GM21390 (cell line): ENCODE measurements around the gene MRPL27.
"Not testable (repeated sequence)": the region's sequence is repeated elsewhere in the genome, so short reads cannot be mapped to it uniquely, and the experiment has no call there.

Experiments used
- ATAC-seq: cut with Tn5 transposase; IDR thresholded peaks from one replicate; pipeline ENCODE4 v1.9.1; 2021; ENCODE audit not compliant: unreplicated experiment

MRPL27 gene

DNA sequence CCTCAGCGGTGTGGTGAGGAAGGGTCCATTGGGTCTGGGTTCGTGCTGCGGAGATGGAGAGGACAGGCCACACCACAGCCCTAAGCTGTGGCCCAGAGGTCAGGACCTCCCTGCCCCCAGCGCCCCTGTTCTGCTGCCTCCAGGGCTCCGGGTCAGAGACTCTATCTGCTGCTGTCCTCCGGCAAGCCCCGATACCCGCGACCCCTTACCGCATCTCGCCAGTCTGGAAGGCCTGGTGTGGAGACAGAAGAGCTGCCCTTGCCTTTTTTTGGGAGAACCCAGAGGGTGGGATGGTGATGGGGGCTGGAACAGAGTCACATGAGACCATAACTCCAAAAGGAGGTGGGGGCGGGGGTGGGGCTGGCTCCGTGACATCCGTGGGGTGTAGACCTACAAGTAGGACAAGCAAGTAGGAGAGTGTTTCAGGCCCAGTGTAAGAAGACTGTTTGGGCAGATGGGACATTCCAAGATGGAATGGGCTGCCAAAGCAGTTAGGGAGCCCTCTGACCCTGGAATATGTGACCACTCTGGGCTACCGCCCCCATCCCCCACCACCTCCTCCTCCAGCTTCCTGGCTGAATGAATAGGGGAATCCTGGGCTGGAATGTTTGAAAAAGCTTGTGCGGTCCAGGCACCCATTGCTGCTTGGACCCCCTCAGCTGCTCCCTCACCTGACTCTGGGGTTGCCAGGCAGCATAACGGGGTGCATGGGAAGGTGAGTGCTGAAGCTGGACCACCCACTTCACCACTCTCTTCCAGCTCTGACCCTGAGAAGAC is 25.7 kb downstream of the MRPL27 start:
- ATAC-seq: no peak

DNA sequence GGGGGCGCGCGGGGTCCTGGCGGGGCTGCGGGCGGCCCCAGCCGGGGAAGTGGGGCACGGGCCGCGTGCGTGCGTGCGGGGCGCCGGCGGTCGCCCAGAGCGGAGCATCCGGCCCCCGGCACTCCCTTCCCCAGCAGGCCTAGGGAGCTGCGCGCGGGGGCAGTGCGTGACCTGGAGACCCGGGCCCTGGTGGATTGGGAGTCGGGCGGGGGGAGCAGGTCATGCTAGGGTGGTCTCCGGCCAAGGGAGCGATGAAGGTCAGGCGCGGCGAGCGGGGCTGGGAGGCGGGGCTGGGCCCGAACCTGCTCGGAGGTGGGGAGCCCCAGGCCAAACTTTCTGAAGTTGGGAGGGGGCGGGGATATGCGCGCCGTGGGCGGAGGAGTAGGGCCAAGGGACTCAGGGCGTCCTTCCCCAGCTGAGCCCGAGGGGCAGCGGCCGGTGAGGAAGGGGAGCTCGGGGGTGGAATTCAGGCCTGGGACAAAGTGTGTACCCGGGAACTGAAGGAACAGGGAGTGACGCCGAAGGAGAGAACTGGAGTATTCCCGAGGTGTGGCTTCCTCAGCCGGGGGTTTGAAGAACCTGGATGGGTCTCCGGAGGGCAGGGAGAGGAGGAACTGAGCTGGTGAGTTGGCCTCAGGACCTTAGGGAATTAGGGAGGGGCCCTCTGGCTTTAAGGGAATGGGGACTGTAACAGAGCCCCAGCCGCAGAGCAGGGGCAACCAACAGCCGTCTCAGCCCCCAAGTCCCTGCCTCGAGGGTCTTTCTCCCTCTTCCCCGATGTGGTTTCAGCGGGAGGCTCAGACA is 26.5 kb downstream of the MRPL27 start:
- peak; percentile 47 for ATAC-seq

DNA sequence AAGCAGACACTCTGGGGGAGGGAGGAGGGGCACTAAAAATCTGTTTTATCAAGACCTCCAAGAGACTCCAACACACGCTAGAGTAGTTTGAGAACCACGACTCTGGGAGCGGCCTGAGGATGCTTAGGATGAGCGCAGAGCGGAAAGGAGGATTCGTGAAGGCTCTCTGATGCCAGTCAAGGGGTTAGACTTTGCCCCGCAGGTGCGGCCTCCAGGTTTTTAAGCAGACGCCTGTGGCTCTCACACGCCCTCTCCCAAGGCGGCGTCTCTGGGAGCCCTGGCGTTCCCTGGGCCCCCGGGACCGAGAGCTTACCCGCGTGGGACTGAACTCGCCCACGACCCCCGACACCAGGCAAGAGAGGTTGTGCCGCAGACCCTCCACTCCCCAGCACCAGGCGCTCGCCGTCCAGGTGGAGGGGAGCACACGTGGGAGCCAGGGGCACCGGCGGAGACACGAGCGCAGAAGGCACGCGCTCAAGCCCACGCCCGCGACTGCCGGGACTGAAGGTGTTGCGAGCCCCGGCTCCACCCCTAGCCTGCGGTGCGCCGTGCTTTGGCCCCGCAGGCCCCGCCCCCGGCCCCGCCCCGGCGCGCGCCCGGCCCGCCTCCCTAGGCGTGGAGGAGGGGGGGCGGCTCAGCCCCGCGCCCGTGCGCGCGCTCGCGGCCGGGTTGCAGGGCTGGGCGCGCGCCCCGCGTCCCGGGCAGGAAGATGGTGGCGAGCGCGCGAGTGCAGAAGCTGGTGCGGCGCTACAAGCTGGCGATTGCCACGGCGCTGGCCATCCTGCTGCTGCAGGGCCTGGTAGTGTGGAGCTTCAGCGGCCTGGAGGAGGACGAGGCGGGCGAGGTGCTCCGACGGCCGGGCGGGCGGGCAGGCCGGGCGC is 27.3 kb downstream of the MRPL27 start, which contains the start of gene XYLT2:
XYLT2 (plus strand) TSS at position 695 of the 881 bp plus-strand sequence; CDS start at position 710, 15 bp downstream.
- ATAC-seq: peak; percentile 70

DNA sequence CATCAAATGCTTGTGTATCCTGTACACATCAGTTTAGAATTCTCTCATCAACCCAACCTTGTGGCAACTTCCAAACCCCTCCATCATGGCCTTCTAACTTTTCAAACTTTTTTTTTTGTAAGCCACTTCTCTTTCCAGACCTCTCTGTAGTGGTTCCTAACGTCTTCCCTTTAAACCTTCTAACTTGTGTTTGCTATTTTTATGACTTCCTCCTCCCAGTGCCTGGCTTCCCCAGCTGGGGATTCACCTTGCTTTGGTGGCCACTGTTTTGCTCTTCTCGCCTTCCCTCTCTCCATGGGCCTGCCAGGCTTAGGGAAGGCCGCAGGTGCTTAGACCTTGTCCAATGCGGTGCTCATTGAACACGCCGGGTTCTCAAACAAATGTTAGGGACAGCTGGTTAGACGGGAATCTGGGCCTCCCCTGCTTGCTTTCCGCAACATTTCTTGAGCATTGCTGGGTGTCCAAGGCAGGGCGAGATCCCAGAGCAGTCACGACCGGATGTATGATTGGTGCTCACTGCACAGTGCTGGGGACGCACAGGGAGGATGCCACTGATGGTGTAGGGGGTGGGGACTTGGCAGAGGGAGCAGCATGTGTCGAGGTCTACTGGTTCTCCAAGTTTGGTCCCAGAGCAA is 28.1 kb downstream of the MRPL27 start:
- no peak for ATAC-seq

DNA sequence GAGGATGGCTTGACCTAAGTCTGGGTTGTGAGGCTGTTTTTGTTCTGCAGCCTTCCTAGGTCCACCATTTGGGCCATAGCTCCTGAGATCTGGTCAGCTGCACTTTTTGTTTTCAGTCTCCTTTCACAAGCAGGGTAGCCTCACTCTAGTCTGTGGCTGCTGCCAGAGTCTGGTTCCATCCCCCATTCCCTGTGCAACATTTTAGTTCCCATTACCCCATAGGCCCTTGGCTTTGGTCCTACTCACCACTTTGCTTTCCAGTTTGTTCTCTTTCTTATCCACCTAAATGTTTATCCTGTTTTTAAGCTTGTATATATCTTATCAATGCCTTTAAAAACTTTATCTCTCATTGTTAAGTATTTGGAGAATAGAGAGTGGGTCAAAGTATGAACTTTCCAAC is 33.6 kb downstream of the MRPL27 start:
- ATAC-seq: no peak

DNA sequence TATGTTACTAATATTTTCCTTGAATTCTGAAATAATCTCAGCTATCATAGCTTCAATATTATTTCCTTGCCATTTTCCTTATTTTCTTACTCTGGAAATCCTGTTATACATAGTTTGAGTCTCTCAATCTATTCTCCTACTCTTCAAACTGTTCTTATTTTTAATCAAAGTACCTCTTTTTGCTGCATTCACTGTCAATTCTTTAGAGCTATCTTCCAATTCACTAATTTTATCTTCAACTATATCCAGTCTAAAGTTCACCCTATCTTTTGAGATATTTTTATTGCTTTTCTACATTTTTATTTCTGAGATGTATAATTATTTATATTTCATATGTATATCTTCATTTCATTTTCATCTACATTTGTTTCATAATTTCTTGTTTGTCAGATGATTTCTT is 34.3 kb downstream of the MRPL27 start:
- no peak for ATAC-seq

DNA sequence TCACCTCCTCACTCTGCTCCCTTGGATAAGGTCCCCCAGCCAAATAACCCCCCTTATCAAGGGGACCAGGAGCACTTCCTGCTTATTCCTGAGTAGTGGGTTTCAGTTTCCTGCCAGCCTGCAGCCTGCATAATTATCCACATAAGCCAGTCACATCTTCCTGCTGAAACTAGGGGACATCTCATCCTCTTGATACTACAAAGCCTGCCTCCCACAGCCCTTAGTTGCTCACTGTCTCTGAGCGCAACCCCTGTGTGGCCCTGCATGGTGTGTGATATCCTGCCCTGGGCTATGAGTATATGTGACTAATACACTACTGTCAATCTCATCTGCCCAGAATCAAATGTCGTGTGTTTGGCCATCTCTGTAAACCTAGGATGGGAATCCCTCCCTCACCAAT is 35.0 kb downstream of the MRPL27 start:
- no peak for ATAC-seq

DNA sequence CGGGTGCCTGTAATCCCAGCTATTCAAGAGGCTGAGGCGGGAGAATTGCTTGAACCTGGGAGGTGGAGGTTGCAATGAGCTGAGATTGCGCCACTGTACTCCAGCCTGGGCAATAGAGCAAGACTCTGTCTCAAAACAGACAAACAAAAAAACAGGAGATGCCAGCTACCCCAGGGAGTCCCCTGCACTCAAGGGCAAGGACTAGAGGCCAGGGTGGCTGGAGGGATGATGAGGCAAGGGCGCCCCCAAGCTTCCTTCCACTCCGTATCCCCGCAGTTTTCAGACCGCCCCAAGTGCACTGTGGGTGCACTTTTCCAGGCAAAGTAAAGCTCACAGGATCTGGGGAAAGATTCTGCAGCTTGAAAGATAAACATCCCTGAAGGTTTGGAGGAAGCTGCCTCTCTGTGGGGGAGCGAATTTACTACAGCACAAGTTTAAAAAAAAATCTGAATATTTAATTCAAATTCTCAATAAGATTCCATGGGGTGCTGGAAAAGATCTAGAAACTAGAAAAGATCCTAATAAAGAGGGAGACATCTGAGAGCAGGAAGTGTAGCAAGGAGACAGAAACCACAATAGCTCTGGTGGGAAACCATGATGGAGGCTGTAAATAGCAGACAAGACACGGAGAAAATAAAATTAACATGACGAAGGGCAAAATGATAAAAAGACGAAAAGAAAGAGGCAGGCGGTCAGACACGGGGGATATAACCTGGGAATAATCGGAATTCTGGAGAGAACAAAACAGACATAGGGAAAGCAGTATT is 39.5 kb downstream of the MRPL27 start:
- not testable (repeated sequence) for ATAC-seq

DNA sequence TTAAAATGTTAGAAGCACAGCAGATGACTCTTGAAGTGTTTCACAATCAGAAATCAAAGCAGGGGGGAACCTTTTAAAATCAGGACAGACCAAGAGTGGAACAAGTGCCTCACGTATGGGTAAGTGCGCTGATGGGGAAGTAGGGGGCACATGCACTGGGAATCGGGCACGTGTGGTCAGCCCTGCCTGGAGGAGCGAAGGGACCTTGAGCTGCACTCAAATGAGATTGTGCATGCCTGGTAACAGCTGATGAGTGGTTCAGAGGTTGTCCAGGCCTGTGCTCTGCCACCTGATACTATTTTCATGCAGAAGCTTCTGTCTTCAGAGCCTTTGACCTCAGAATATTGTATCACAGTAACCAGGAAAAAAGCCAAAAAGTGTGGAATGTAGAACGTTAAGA is 40.8 kb downstream of the MRPL27 start:
- ATAC-seq: no peak

DNA sequence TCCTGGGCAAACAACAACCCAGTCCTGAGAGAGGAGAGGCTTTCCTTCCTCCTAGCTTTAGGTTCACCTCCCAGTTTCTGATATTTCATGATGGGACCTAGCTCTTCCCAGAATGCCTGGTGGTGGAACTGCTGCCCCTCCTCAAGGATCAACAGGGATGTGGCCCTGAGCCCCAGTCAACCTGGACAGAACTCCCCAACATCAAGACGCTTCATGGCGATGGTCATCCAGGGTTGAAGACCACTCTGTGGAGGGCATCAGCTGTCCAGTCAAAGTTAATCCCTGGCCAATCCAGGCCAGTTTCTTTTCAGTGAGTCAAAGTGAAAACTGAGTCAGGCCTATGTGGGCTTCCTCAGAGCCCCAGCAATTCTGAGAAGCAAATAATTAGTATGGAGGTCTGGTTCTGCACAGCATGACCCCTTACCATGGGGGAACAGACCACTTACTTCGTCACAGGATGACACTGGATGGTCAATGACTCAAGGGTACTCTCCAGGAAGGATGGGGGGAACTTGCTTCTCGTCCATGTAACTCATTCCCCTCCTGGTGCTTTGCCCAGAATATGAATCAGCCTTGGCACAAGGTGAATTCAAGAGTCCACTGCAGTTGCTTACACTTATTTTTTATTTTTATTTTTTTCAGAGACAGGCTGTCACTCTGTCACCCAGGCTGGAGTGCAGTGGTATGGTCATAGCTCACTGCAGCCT is 41.7 kb downstream of the MRPL27 start:
- no peak for ATAC-seq

DNA sequence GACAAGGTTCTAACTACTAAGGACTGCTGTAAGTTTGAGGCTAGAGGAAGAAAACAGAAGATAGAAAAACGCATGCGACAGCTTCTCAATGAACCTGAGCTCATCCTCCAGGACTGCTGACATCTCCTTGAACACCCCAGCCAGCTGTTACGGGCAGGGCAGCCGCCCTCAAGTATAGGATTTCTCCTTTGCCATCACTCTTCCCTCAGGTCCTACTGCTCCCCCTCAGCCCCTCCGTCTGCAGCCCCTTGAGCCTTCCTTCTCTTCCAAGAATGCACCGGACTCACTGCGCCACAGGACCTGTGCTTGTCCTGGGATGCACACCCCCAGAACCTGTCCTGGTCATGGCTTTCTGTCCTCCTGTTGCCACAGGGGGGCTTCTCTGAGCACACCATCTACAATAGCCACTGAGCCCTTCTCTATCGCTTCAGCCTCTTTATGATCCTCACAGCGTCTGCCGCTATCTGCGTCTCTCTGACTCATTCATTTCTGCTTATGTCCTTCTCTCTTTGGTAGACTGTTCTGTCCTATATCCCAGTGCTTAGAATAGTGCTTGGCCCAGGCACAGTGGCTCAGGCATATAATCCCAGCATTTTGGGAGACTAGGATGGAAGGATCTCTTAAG is 42.7 kb downstream of the MRPL27 start:
- ATAC-seq: no peak

DNA sequence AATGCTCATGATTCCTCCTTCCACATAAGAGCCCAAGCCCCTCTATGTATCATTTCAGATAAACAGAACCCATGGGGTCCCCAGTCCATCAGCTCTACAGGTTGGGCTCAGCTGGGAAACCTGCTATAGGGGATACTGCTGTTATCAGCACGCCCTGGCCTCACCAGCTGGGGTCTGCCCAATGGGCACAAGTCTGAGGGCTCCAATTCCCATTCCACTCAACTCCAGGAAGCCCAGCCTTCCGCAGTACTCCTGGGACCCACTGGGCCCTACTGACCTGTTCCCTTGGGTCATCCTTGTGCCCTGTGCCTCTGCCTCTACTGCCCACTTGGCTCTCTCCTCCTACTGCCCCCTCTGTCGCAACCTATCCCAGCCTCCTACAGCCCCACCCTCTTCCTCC is 43.3 kb downstream of the MRPL27 start:
- ATAC-seq: no peak

DNA sequence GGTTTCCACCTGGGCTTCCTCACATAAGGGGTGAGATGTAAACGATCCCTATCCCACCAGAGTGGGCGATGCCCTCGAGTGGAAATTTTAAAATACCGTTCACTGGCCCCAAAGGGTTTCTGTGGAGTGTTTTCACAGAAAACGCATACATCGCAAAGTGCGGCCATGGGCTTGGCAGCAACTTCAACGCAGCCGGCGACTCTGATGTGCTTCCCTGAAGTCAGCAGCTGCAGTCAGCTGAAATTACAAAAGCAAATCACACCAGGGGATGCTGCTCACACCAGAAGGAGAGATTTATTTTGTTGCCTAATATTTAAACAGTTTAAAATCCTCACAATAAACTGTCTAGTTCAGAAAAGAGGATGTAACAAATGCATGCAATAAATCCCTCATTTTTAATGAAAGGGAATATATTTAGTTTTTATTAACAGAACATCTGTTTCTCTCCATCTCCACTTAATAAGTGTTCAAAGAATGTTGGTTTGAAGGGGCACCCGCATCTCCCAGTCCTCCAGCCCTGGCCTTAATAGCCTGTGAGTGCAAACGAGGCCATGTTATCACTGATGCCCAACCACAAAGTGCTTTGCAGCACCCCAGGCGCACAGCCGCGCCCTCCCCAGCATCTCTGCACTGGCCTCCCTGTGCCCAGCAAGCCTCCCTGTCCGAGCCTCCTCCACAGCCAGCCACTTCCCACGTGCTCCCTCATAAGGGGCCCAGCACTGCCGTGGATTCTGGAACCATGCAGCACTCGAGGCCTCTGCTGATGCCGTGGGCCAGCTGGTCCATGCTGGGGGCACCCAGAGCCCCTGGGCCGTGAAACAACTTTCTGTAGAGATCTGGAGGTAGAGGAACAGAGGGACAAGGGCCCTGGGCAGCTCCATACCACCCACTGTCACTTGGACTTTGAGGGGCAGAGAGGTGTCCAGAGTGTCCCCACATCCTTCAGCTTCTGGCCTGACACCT is 44.3 kb downstream of the MRPL27 start:
- no peak for ATAC-seq

DNA sequence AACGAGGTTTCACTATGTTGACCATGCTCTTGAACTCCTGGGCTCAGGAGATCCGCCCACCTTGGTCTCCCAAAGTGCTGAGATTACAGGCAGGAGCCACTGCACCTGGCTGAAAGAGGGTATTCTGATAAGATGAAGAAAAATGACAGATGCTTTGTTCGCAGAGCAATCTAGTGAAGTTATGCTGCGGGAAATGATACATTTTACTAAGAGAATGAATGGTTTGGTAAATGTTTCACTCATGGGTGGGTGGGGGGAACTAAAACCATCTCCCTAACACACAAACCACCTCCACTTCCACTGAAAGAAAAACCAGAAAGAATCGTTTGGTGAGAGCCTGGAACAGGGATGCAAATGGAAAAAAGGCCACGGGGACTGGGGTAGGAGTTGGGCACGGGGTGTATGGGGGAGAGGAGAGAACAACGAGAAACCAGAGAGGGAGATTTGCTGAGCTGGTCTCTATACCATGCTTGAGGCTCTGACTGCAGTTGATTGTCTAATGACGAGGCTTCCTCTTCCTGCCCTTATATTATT is 46.1 kb downstream of the MRPL27 start:
- no peak for ATAC-seq

DNA sequence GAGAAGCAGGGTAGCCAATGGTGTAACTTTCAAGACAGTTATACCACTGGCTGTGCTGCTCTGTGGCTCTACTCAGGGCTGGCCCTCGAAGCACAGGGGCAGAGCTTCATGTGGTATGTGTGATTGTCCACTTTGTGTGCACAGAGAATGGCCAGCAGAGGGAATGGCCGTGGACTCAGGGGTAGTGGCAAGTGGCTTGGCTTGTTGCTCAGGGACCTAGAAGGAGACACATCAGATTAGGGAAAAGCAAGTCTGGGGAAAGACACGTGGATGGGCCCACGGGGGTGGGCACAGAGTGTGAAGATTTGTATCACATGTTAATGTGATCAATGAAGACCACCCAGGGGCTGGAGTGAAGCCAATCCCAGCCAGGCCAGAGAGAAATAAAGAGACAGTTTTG is 47.1 kb downstream of the MRPL27 start:
- ATAC-seq: no peak

DNA sequence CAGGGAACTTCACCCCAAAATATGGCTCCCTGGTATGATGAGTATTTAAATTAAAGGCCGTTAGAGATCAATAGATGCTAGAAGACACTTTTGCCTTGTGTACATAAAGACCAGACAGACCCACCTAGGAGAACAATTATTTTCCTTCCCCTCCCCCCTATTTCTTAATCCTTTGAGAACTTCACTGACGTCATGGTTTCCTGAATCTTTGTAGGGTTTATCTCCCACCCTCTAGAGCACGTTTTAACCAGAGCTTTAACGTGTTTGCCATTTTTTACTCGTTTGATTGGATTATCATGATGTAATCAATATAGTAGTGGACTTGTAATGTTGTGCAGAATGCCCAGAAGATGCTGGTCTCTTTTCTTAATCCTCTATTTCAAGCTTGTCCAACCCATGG is 49.9 kb downstream of the MRPL27 start:
- no peak for ATAC-seq

DNA sequence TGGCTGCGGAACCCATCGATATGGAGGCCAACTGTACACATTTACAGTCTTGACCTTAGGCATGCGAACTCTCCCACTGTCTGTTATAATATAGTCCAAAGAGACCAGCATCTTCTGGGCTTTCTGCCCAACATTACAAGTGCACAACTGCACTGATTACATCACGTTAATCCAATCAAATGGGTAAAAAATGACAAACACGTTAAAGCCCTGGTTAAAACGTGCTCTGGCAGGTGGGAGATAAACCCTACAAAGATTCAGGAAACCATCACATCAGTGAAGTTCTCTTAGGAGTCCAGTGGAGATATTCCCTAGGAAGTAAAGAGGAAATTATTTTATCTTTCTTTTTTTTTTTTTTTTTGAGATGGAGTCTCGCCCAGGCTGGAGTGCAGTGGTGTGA is 50.7 kb downstream of the MRPL27 start:
- ATAC-seq: no peak
